CD4-positive, alpha-beta T cell treated with Interleukin-4 for 1 hour (primary cell): ENCODE measurements around the gene ITK.
"Not testable (repeated sequence)": the region's sequence is repeated elsewhere in the genome, so short reads cannot be mapped to it uniquely, and the experiment has no call there.

Experiments
- DNase-seq, 2 donors: peaks; one replicate each; pipeline ENCODE4 v3.0.0-alpha.2; 2020 to 2022

ITK gene

DNA sequence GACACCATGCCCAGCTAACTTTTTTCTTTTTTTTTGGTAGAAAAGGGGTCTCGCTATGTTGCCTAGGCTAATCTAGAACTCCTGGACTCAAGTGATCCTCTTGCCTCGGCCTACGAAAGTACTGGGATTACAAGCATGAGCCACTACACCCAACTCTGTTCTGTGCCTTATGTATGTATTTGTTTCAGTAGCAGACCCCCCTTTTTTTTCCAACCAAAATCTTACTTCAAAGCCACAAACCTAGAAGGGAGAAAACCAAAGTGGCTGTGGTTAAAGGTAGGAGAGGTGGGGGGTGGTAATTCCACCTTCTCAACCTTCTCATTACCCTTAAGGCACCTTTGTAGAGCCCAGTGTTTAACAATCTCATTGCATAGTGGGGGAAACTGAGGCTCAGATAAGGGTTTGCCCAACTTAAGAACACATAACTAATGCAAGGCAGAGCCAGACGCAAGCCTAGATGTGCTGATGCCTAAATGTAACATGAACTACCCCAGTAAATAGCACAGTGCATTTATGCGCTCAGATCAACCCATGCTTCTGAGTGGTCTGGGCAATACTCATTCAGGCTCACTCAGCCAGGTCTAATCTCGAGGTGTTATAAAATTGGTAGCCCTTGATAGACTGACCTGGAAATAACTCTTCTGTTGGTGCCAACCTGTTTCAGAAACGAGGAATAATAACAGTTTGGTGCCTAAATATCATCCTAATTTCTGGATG is 33.0 kb downstream of the ITK start:
- no peak for DNase-seq

DNA sequence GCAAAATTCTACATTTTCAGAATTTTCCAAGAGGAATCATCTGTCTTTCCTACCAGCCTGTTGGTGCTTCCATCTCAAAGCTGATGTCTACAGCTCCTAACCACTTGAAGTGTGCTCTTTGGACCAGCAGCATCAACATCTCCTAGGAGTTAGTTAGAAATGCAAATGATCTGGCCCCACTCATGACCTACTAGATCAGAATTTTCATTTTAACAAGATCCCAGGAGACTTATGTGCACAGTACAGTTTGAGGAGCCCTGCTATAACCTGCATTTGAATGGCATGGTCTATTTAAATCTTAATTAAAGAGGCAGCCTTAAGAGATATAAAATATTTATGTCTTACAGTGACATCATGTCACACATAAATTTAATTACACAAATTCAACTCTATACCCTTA is 33.8 kb downstream of the ITK start:
- DNase-seq: no peak

DNA sequence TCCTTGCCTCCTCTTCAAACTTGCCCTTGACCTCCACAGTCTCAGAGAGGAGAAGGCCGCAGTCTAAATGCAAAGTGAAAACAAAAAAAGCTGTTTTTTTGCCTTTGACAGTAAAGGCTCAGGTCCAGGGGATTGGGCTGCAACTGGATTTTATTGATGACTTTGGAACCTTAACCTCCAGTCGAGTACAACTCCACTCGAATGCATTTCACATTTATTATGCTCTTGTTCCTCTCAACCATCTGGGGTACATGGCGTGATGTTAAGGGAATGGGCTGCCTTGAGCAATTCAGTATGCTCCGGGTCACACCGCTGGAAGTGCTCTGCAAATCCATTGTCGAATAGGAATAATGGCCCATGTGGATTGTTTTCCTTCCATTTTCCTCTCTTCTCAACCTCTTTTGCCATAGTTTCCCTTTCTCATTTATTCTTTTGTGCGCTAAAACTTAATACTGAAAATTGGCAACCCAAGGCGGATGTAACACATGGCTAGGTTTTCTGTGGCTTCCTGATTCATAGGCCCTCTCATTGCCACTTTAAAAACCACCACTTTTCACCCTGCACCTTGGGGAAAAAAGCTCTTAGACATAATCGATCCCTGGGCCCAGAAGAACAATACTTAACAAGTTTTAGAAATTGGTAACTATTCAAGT is 34.3 kb downstream of the ITK start:
- DNase-seq: peak in 1 of 2 donors; percentile 66

DNA sequence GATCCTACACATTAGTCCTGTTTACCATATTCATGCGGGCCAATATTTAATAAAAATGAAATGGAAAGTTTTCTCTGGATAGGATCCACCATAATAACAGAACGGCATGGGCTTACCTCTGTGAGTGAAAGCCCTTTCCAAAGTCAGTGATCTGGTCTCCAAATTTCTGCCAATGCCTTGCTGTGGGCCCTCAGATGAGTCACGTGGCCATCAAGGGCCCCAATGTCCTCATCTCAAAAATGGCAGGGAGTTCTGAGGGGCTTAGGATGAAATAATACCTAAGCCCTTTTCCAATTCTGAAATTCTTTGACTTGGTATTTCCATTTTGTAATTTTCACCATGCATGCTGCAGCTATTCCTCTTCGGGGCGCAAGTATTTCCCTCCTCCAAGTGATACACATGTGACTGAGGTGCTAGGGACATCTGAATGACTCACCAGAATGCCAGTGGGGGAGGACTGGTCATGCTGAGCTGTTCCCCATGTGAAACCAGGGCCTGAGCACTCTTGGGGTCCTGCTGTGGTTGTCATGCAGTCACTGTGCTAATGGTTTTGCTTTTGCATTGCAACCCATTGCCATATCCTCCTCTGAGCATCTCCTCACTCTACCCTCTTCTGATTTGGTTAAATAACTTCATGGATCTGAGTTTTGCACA is 35.0 kb downstream of the ITK start:
- DNase-seq: no peak

DNA sequence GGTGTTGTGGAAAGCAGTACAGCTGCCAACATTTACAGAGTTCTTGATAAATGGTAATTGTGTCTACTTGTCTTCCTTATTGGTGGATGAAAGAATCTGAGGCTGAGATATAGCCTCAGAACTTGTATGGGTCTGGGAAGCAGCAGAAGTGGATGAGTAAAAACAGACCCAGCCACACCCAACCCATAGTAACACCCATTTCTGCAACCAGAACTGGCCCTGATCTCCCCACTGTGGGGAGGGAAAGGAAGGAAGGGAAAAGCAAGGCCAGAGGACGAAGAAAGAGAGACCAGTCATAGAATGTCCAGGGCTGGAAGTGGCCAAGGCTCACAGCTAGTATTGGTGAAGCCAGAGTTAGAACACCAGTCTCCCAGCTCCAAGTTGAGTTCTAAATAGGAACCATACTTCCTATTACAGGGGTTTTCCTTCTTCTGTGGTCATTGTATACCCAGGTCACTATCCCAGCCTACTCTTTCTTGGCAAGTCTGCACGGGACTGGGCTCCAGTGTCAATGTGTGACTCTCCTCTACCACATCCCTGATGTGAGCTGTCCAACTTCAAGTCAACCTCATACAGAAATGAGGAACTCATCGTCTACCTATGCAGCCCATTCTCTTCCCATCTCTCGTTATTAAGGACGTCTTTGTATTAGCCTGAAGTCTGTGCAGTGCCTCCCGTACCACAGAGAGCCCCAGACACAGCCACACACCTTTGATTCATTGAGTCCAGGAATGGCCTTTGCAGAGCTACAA is 35.9 kb downstream of the ITK start:
- no peak for DNase-seq

DNA sequence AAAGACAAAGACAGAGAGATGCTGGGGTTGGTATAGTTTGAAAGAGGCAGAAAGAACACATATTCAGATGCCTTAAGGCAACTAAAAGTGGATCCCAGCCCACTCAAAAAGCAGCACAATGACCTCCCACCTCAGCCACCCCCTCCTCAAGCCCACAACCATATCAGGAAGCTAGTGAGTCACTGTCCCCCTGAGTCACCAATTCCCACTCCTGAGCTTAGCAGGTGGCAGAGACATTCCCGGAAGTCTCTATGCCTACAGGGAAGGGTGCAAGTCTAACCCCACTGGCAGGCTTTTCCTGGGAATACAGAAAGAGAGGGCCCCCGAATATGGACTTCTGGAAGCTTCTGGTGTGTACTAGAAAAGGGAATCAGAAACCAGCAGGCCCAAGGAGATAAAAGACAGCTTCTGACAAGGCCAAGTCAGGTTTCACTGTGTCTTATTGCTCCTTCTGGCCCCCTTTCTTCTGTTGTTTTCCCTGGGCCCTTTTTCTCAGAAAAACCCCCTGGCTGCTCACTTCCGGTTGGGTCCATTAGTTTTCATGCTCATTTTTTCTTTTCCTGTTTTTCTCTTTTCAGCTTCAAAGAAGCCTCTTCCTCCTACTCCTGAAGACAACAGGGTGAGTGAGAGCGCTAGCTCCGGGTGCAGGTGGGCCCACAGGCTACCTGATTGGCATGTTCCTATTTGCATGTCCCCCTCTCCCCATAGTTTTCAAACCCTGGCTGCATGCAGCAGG is 36.8 kb downstream of the ITK start:
- DNase-seq: peak; percentile 42 to 67

DNA sequence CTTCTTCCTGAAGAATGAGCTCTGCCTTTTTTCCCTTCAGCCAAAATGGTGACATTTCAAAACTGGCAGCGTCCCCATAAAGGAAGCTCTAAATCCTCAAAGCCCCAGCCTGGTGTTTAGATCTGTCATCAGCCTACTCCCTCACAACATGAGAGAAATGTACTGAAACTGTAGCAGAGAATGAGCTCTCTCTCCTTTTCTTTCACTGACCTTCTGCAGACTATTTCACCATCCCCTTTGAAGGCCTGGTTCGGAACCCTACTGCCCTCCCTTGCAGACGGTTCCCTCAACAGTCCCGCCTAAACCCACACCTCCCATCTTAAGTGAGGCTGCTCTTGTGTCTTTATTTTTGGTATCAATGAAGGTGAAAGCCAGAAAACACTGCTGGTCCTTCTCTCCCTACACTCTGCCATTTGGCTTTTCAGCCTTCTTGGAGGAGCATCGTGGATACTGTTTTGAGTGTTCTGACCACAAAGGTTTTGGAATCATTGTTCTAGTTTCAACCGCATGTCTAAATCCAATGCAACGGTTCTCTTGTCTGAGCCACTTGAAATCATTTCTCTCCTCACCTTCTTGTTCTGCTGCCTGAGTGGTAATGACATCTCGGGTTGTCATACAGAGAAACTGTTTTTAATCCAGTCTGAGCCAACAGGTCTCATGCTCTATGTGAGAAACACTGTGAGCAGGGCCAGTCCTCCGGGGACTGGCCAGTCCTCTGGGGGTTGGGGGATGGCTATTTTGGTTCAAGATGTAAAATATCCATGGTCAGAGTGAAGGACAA is 39.0 kb downstream of the ITK start:
- DNase-seq: no peak

DNA sequence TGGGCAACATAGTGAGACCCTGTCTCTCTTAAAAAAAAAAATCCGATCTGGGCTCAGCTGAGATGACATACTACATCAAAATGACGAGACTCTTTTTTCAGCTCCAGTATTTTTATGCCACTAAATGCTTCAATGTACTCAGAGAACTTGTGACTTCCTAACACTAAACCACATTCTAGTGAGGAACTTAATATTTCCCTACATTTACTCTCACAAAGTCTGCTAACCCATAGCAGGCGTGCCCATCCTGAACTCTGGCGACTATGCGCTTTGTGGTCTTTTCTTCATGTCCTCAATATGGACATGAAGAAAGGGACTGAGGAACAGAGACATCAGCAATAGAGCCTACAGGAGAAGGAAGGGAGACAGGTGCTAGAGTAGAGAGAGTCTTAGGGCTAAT is 41.3 kb downstream of the ITK start:
- no peak for DNase-seq

DNA sequence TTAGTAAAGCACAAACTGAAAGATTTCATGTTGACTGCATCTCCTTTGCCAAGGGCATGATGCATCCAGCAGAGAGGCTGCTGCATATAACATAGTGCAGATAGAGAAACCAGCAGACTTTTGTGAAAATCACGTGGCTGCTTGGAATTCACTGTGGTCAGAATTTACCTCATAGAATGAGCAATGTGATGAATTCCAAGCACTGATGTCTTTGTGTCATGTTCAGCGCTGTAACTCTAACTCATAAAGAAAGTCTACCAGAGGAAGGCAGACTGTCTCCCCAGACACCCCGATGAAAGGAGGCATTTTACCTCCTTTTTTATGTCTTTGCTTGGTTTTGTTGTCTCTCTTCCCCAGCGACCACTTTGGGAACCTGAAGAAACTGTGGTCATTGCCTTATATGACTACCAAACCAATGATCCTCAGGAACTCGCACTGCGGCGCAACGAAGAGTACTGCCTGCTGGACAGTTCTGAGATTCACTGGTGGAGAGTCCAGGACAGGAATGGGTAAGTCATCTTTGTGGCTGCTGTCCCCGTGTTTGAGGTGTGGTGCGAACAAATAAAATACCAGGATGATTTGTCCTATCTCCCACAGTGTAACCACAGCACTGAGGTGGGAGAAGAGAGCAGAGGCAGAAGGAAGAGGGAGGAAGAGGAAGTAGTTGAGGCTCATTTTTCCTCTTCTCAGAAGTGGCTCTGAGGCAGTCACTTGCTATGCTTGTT is 42.0 kb downstream of the ITK start:
- DNase-seq: peak; percentile 57 to 75

DNA sequence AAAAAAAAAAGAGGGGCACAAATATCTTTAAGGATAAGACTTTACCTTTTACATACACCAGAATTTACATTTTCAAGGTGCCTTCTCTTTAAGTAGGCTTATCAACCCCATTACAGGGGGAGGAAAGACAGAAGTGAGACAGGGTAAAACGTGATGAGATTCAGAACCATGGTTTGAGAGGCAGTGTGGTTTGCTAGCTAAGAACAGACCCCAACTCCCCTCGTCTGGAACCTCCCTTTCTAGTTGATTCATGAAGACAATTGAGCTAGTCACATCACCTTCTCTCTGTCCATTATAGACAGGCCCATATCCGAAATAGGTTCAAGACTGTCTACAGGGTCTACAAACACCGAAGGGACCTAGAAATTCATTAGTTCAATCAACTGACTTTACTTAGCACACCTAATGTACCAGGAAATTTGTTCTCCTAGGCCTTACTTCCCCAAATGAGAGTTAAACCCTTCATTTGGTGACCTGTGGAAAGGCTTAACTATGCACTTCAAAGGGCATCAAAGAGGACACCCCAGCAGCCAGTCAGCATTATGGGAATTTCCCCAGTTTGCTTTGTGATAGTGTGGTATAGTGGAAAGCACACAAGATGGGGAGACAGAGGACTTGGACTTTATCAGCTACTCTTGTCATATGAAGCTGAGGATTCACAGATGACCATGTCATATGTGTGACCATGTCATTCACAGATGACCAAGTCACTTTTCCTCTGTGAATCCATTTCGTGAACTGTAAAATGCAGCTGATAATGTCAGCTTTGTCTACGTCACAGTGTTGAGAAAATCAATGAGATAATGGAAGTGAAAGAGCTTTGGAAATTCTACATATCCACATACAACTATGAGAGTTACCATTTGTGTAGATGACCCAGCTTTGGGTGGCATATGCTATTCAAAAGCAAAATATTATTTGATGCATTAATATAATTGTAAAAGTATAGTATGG is 45.1 kb downstream of the ITK start:
- peak in 1 of 2 donors; percentile 66 for DNase-seq

DNA sequence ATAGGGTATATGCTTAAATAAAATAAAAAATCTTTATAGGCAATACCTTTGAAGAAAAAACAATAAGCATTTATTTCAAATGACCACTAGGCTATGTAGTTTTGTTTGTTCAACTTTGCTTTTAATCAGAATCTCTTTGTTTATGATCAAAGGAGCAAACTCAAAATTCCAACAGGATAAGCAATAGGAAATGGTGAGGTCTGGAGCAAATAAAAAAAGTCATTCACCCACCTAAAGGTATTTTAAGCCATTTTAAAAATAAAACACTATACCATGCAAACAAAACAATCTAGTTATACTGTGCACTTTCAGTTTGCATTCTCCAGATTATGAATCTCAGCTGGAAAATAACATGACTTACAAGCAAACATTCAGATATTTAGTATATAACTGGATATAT is 50.0 kb downstream of the ITK start:
- DNase-seq: no peak

DNA sequence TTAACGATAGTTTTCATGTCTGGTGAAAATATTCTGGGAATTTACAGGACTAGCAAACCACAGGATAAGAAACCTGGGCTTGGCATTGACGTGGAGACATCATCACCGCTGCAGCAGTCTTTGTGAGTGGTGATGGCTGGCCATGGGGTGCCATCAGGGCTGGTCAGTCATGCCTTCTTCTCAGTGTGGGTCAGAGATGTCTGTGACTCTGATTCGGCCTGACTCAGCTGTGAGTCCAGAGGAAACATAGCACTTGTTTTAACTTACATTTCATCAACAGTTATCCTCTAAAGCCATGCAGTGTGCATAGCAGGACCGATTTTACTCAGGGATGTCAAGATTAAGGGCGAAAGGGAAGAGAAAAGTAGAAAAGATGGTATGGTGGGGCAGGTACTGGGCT is 52.1 kb downstream of the ITK start:
- no peak for DNase-seq

DNA sequence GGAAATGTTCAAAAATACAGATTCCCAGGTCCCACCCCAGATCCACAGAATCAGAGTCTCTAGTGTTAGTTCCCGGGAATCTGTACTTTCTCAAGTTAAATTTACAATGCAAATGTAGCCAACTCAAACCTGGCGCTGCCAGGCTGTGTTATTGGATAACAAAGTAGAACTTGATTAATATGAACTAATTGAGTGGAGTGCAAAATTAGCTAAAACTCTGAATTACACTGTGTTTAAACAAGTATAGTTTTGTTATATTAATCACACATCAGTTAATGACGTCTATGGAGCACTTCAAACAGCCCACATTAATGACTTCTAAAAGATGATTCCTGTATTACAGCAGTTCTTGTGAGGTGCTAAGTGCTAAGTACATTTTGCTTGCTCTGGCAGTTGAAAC is 52.9 kb downstream of the ITK start:
- peak in 1 of 2 donors; percentile 79 for DNase-seq

DNA sequence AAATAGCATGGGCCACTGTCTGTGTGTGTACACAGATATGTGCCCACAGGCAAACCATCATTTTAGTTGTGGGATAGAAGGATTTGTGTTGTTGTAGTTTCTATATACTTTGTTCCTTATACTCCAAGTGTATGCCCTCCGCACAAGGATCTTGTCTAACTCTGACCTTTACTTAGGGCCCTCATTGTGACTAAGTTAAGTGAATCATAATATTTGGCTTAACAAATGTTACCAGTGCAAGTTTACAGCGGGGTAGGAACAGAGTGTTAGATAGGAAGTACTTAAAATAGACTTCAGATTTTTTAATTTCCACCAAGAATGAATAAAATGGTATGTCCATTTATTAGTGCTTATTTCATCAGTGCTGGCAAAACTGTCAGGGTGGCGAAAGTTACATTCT is 55.8 kb downstream of the ITK start:
- DNase-seq: no peak

DNA sequence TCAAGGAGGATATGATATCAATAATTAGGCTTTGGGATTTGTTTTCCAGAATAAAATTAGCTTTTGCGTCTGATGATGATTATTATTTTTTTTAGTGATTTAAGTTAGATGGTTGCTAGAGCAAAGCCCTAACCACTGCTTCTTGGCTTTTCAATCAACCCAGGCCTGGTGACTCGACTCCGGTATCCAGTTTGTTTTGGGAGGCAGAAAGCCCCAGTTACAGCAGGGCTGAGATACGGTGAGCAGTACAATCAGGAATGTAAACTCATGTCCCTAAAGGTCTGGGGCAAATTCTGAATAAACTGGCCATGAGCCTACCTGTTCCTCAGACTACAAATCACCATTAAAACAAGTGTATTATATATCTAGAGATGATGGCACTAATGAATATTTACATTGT is 60.8 kb downstream of the ITK start:
- no peak for DNase-seq

DNA sequence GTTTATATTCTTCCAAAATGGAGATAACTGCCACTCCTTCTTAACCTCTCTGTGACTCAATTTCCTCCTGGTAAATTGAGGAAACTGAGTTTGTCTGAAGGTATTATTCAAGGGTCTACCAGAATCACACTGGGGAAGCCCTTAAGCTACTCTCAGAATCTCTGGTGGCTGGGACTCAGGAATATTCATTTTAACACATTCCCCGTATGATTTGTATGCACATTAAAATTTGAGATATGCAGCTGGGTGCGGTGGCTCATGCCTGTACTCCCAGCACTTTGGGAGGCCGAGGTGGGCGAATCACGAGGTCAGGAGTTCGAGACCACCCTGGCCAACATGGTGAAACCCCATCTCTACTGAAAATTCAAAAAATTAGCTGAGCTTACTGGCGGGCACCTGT is 64.1 kb downstream of the ITK start:
- DNase-seq: not testable (repeated sequence)

DNA sequence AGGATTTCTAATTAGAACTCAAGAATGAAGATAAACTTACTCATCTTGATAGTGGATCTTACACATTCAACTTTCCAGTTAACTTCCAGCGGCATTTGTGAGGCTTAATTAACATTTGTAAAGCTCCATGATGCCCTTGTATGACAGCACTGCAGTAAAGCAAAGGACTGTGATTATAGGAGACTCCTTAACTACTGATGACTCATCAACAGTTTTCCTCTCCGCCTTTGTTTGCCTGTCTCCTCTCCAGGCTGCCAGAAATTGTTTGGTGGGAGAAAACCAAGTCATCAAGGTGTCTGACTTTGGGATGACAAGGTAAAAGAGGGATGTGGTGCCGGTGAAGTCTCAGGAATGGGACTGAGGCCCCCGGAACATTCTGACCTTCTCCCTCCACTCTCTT is 64.8 kb downstream of the ITK start:
- no peak for DNase-seq

DNA sequence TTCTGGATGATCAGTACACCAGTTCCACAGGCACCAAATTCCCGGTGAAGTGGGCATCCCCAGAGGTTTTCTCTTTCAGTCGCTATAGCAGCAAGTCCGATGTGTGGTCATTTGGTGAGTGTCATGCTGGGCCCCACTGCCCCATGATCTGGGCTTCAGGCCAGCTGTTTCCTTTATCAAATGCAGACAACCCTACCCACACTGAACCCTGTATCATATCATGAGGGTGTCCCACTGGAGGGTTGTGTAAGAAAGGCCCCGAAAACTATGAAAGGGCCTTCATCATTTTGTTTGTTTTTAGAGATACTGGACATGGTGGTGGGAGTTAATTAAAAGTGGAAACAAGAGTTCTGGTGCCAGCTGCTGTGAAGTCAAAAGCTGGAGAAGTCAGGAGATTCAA is 65.2 kb downstream of the ITK start:
- DNase-seq: no peak

DNA sequence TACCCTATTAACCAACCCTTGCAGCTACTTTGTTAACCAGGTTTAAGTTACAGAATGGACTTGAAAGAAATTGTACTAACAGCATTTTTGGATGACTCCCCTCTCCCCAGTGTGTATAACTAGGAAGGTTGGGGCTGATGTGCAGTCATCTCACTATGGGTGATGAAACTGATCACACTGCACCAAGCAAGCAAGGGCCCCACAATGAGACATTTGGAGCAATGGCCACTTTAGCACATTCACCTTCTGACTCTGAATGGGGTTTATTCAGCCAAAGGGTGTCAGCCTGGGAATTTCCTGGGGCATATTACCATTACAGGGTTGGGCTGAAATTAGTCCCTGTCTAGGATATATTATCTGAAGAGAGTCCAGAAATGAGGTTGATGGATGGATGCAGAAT is 66.6 kb downstream of the ITK start:
- no peak for DNase-seq

DNA sequence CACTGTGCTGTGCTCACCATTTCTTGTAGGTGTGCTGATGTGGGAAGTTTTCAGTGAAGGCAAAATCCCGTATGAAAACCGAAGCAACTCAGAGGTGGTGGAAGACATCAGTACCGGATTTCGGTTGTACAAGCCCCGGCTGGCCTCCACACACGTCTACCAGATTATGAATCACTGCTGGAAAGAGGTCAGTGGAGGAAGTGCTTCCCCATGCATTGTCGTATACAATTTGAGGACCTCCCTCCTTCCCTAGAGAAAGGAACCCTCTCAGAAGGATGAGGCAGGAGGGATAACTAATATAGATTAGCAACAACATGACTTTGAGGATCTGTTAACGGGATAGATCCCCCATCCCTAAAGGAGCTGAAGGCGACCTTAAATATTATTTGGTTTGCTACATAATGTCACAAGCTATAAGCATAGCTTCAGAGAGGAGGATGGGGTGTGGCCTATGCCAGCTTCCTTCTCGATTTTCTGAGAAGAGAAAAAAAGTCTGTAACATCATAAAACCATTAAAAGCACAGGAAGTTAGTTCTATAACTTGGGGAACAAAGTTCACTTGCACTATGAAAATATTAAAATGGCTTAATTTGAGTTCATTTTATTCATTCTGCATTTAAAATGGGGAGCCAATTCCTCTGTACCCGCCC is 68.3 kb downstream of the ITK start:
- peak; percentile 61 to 78 for DNase-seq
